Astrocyte (in vitro differentiated cells and primary cell): ENCODE measurements around the gene PLD5. TPM values are rescaled to one million over a fixed set of nuclear protein-coding genes. Genes with fewer than 3 reads are reported as not detected.
"Not testable (repeated sequence)": the region's sequence is repeated elsewhere in the genome, so short reads cannot be mapped to it uniquely, and the experiment has no call there.

Experiments
- DNase-seq: peaks from one replicate; pipeline ENCODE4 v3.0.0-alpha.2; 2010; ENCODE audit warnings: low read depth
- FAIRE-seq: peaks from 2 replicates; lab custom pipeline; 2011; peaks lifted over from hg19 to GRCh38; lab: Jason Lieb, UNC
- H2AFZ ChIP-seq: 2 replicates; pipeline ENCODE4 v1.6.0; 2012; ENCODE audit warnings: low read depth, low read length, inconsistent platforms
- H3K27ac ChIP-seq: 2 replicates; pipeline ENCODE4 v1.5.1; 2011; ENCODE audit warnings: low read depth, low read length, inconsistent platforms
- H3K27me3 ChIP-seq: 2 replicates; pipeline ENCODE4 v1.6.0; 2011; ENCODE audit warnings: low read length, inconsistent platforms; ENCODE audit not compliant: insufficient read depth
- H3K36me3 ChIP-seq: 2 replicates; pipeline ENCODE4 v1.5.1; 2011; ENCODE audit warnings: low read length, inconsistent platforms; ENCODE audit not compliant: insufficient read depth
- H3K4me1 ChIP-seq: 2 replicates; pipeline ENCODE4 v1.5.1; 2011; ENCODE audit warnings: low read length, inconsistent platforms; ENCODE audit not compliant: insufficient read depth
- H3K4me2 ChIP-seq: 2 replicates; pipeline ENCODE4 v1.6.0; 2012; ENCODE audit warnings: low read length, inconsistent platforms
- H3K4me3 ChIP-seq: 2 replicates; pipeline ENCODE4 v1.5.1; 2011; ENCODE audit warnings: low read depth, mild to moderate bottlenecking, low read length, inconsistent platforms; ENCODE audit not compliant: insufficient read depth
- H3K79me2 ChIP-seq: 2 replicates; pipeline ENCODE4 v1.6.0; 2012; ENCODE audit warnings: mild to moderate bottlenecking, low read length, inconsistent platforms; ENCODE audit not compliant: insufficient read depth
- H3K9ac ChIP-seq: 2 replicates; pipeline ENCODE4 v1.6.0; 2012; ENCODE audit warnings: mild to moderate bottlenecking, low read length, inconsistent platforms
- H3K9me3 ChIP-seq: 2 replicates; pipeline ENCODE4 v1.5.1; 2012; ENCODE audit warnings: low read depth, mild to moderate bottlenecking, low read length, inconsistent platforms; ENCODE audit not compliant: insufficient read depth
- H4K20me1 ChIP-seq: 2 replicates; pipeline ENCODE4 v1.6.0; 2012; ENCODE audit warnings: low read length, inconsistent platforms; ENCODE audit not compliant: insufficient read depth
- H3K27ac Mint-ChIP-seq: one replicate; pipeline ENCODE4 v1.8.0; 2021; ENCODE audit warnings: mild to moderate bottlenecking, mixed read lengths; ENCODE audit not compliant: unreplicated experiment
- H3K27me3 Mint-ChIP-seq: one replicate; pipeline ENCODE4 v1.8.0; 2021; ENCODE audit warnings: low read depth, mixed read lengths; ENCODE audit not compliant: unreplicated experiment
- H3K36me3 Mint-ChIP-seq: one replicate; pipeline ENCODE4 v1.8.0; 2021; ENCODE audit warnings: low read depth, mixed read lengths; ENCODE audit not compliant: unreplicated experiment
- H3K4me1 Mint-ChIP-seq: one replicate; pipeline ENCODE4 v1.8.0; 2021; ENCODE audit warnings: low read depth, mixed read lengths; ENCODE audit not compliant: unreplicated experiment
- H3K4me3 Mint-ChIP-seq: one replicate; pipeline ENCODE4 v1.8.0; 2021; ENCODE audit warnings: mild to moderate bottlenecking, moderate library complexity, mixed read lengths; ENCODE audit not compliant: unreplicated experiment
- H3K9me3 Mint-ChIP-seq: one replicate; pipeline ENCODE4 v1.8.0; 2021; ENCODE audit warnings: mild to moderate bottlenecking, mixed read lengths; ENCODE audit not compliant: unreplicated experiment
- CTCF ChIP-seq: IDR thresholded peaks from 2 replicates; pipeline ENCODE4 v1.5.1; 2011; ENCODE audit warnings: low read depth, mild to moderate bottlenecking, inconsistent platforms, low read length, moderate library complexity; ENCODE audit not compliant: insufficient read depth
- EZH2 ChIP-seq: IDR thresholded peaks from 2 replicates; pipeline ENCODE4 v1.6.1; 2012; ENCODE audit warnings: mild to moderate bottlenecking, low read length, inconsistent platforms; ENCODE audit not compliant: insufficient read depth
- total RNA-seq: library from RNA; stranded (reverse); gene quantifications from 2 replicates; pipeline ENCODE4 v1.2.1, GENCODE V29; 2021

The PLD5 gene
- total RNA-seq, 1 donor from 2014 or later = 4.9 TPM

GRCh38 chr1:242318140-242318539 is 206.4 kb downstream of the PLD5 start:
- Mint-ChIP-seq H3K4me3 (no peak overlapping the region), H3K36me3 (no peaks in the 10 kb centered on the region), H3K9me3 (peaks cover 1% of the 10 kb centered on the region), H3K4me1 (peaks cover 11% of the 10 kb centered on the region), H3K27ac (no peak overlapping the region), H3K27me3 (no peaks in the 10 kb centered on the region)
- H3K79me2 ChIP-seq = no peaks in the 10 kb centered on the region
- no peaks in the 10 kb centered on the region for H3K36me3 ChIP-seq
- no peaks in the 10 kb centered on the region for H3K9me3 ChIP-seq
- H3K4me2 ChIP-seq = no peak overlapping the region
- no peaks in the 10 kb centered on the region for H3K27me3 ChIP-seq
- DNase-seq = no peak
- no peaks in the 10 kb centered on the region for H3K4me1 ChIP-seq
- no peaks in the 10 kb centered on the region for H4K20me1 ChIP-seq
- no peak overlapping the region for H3K4me3 ChIP-seq
- no peak overlapping the region for H3K9ac ChIP-seq
- H2AFZ ChIP-seq = no peak overlapping the region
- no peak for FAIRE-seq
- TF ChIP-seq EZH2 (no peak), CTCF (no peak)
- H3K27ac ChIP-seq = no peak overlapping the region

- H3K79me2 ChIP-seq, H3K36me3 Mint-ChIP-seq, H3K27me3 Mint-ChIP-seq, FAIRE-seq, H3K4me2 ChIP-seq, H3K27ac Mint-ChIP-seq, H3K27me3 ChIP-seq, H3K4me1 Mint-ChIP-seq, DNase-seq, H3K9me3 Mint-ChIP-seq, H3K9ac ChIP-seq, H3K4me3 ChIP-seq, H3K27ac ChIP-seq, H3K4me1 ChIP-seq, H4K20me1 ChIP-seq, H2AFZ ChIP-seq, H3K9me3 ChIP-seq, H3K36me3 ChIP-seq, H3K4me3 Mint-ChIP-seq: not testable (repeated sequence)
These were observed 209.6 kb downstream of the PLD5 start for GRCh38 chr1:242314865-242315264.

GRCh38 chr1:242314085-242314649 is 210.3 kb downstream of the PLD5 start:
- not testable (repeated sequence) for DNase-seq, H3K4me1 Mint-ChIP-seq, H2AFZ ChIP-seq, H3K27me3 Mint-ChIP-seq, H3K9ac ChIP-seq, H3K79me2 ChIP-seq, H3K4me1 ChIP-seq, H3K36me3 ChIP-seq, H3K9me3 Mint-ChIP-seq, H3K36me3 Mint-ChIP-seq, H3K4me3 Mint-ChIP-seq, FAIRE-seq, H3K27me3 ChIP-seq, H3K27ac ChIP-seq, H3K4me3 ChIP-seq, H3K9me3 ChIP-seq, H3K27ac Mint-ChIP-seq, H4K20me1 ChIP-seq, H3K4me2 ChIP-seq

GRCh38 chr1:242308681-242309080 is 215.8 kb downstream of the PLD5 start:
- not testable (repeated sequence) for H3K79me2 ChIP-seq, H3K9me3 ChIP-seq, H3K27ac Mint-ChIP-seq, H3K27me3 Mint-ChIP-seq, H3K9me3 Mint-ChIP-seq, FAIRE-seq, H3K9ac ChIP-seq, H2AFZ ChIP-seq, H3K4me3 Mint-ChIP-seq, H3K27me3 ChIP-seq, H3K4me1 Mint-ChIP-seq, H3K4me1 ChIP-seq, H3K36me3 Mint-ChIP-seq, DNase-seq, H3K4me2 ChIP-seq, H3K27ac ChIP-seq, H3K4me3 ChIP-seq, H4K20me1 ChIP-seq, H3K36me3 ChIP-seq

GRCh38 chr1:242293781-242294180 is 230.7 kb downstream of the PLD5 start:
- not testable (repeated sequence) for H3K4me2 ChIP-seq, FAIRE-seq, H4K20me1 ChIP-seq, DNase-seq, H3K4me1 Mint-ChIP-seq, H3K27me3 ChIP-seq, H3K9ac ChIP-seq, H3K36me3 Mint-ChIP-seq, H3K9me3 Mint-ChIP-seq, H3K79me2 ChIP-seq, H3K27ac Mint-ChIP-seq, H2AFZ ChIP-seq, H3K4me3 Mint-ChIP-seq, H3K27ac ChIP-seq, H3K27me3 Mint-ChIP-seq, H3K4me1 ChIP-seq, H3K9me3 ChIP-seq, H3K4me3 ChIP-seq, H3K36me3 ChIP-seq
